Spleen (tissue), 11 donors: Measurements from ENCODE around the gene OPRL1. TPM values are rescaled to one million over a fixed set of nuclear protein-coding genes. Genes with fewer than 3 reads are reported as not detected.
A peak's percentile ranks its signal among the peaks of the same experiment; 100 is the strongest.

ENCODE experiments used
- DNase-seq: peaks from one replicate; pipeline ENCODE4 v3.0.0-alpha.2; 2020
- H3K27ac ChIP-seq, 8 donors: fragments of 200-600 bp; sonication (generic) in 7 of 8; 1 replicate in 4 of 8; 2 replicates in 4 of 8; pipeline versions ENCODE4 v1.5.0 to v1.8.0; 2016 to 2021; ENCODE audit warnings: inconsistent platforms in 4 of 8, mild to moderate bottlenecking in 4 of 8, moderate library complexity in 1 of 8
- H3K27me3 ChIP-seq, 7 donors: fragments of 200-600 bp; sonication (generic) in 6 of 7; replicated peaks in 1 of 7; 1 replicate in 4 of 7; 2 replicates in 3 of 7; pipeline versions ENCODE4 v1.5.0 to v1.8.0; 2016 to 2021; ENCODE audit warnings: inconsistent platforms in 3 of 7, mild to moderate bottlenecking in 1 of 7
- H3K36me3 ChIP-seq, 6 donors: fragments of 200-600 bp; sonication (generic) in 5 of 6; 1 replicate in 4 of 6; 2 replicates in 2 of 6; pipeline versions ENCODE4 v1.5.0 to v1.8.0; 2016 to 2021; ENCODE audit warnings: inconsistent platforms in 2 of 6
- H3K4me1 ChIP-seq, 6 donors: fragments of 200-600 bp; sonication (generic) in 5 of 6; 1 replicate in 3 of 6; 2 replicates in 3 of 6; pipeline versions ENCODE4 v1.5.0 to v1.8.0; 2016 to 2021; ENCODE audit warnings: inconsistent platforms in 3 of 6
- H3K4me3 ChIP-seq, 8 donors: fragments of 200-600 bp; sonication (generic) in 7 of 8; 1 replicate in 4 of 8; 2 replicates in 4 of 8; pipeline versions ENCODE4 v1.5.0 to v1.8.0; 2016 to 2021; ENCODE audit warnings: inconsistent platforms in 4 of 8, mild to moderate bottlenecking in 4 of 8, moderate library complexity in 2 of 8
- H3K9me3 ChIP-seq, 8 donors: fragments of 200-600 bp; sonication (generic) in 7 of 8; 1 replicate in 4 of 8; 2 replicates in 4 of 8; pipeline versions ENCODE4 v1.5.0 to v1.8.0; 2016 to 2021; ENCODE audit warnings: inconsistent platforms in 4 of 8
- POLR2A ChIP-seq, 3 donors: fragments of 450-650 bp; IDR thresholded peaks; one replicate each; pipeline ENCODE4 v1.5.1; 2017; ENCODE audit warnings: antibody characterized with exemption in 3 of 3, mild to moderate bottlenecking in 1 of 3
- POLR2AphosphoS5 ChIP-seq, 3 donors: sonication (generic); formaldehyde crosslinking; IDR thresholded peaks; one replicate each; pipeline ENCODE4 v1.5.1; 2017; ENCODE audit warnings: antibody characterized with exemption in 3 of 3
- WGBS, 5 donors: extraction: QIAGEN DNeasy Blood & Tissue Kit in 3 of 5; methylation state at CpG; one replicate each; pipeline versions ENCODE4 v1.1.5 to v1.1.7; 2013 to 2018; 5-methylcytosine and 5-hydroxymethylcytosine counted together
- intact Hi-C: fragments of 100-400 bp; cut with DNase I; formaldehyde crosslinking; loops from one replicate; pipeline ENCODE4 v1.15.0; 2023; ENCODE audit warnings: low total_unique reads
- polyA plus RNA-seq, 3 donors: library from polyadenylated mRNA; stranded (reverse); fragments of 200-250 nt; gene quantifications; one replicate each; pipeline ENCODE4 v1.2.1, GENCODE V29; 2013
- total RNA-seq, 7 donors: library from RNA; depleted of rRNA in 3 of 7; stranded (reverse); fragments of >200 nt in 3 of 7; fragmentation: NEBNext Ultra II Directional in 4 of 7; extraction: Animal tissue kit (Norgen Biotek cat#: 25700) in 4 of 7; gene quantifications; one replicate each; pipeline versions ENCODE4 v1.1.0 to v1.2.1, GENCODE V29; 2016 to 2021
- TF ChIP-seq, protein P1 (sequence below), 11 experiments: fragments of 200-600 bp in 7 of 11; fragments of 450-650 bp in 4 of 11; sonication (generic) in 4 of 11; IDR thresholded peaks in 8 of 11; conservative IDR thresholded peaks in 3 of 11; 1 replicate in 7 of 11; 2 replicates in 4 of 11; pipeline versions ENCODE4 v1.4.0 to v1.8.0; 2016 to 2021; ENCODE audit warnings: antibody characterized with exemption in 11 of 11, inconsistent platforms in 4 of 11, mild to moderate bottlenecking in 1 of 11
- donor health status: healthy with polysubstance abuse.
- donor health status: DM: no; HTN: no; CAD: no; lungs with moderate emphysema.
- donor health status: DM: no; HTN: no; CAD: no.
- donor health status: Bipolar disorder and iron deficiency.
- donor health status: healthy.
- donor health status: DM: no; HTN: no; CAD: no.
- donor health status: DM: yes; HTN: yes; CAD: no.

Gene OPRL1
- total and polyA plus RNA-seq, 10 donors = 1.9 to 7.9 (median 5.0) TPM

DNA sequence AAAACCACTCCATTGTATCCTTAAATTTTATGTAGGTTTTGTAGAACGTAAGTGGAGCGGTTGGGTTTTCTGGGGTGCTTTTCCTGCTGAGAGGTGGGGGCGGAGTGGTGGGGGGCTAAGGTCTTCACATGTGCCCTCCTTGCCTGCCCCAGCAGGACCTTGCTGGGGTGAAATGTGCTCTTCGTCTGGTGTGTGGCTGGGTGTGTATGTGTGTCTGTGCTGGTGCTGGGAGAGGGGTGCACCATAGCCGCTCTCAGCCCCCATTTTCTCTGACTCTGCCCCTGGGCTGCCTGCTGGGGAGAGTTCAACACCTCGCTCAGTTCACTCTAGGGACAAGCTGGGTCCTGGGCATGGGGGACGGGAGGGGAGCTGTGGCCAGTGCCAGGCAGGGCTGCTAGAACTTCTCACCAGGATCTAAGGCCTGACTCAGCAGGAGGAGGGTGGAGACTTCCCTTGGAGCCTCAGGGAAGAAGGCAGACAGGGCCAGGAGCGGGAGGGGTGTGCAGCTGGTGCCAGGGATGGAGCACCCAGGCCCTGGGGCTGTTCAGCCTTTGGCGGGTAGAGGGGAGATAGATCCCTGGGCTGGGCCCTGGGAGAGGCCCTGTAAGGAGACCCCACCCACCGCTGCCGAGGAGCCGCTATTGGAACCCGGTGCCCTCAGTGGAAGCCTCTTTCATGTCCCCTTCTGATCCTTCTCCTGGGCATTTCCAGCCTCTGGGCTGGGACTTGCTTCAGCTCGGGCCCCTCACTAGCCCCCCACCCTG, 35.2 kb upstream of the OPRL1 start:
- peak overlapping the region in 6 of 8 donors; percentile 26 to 87 (median 72) for H3K27ac ChIP-seq
- no peaks in the 10 kb centered on the region for H3K9me3 ChIP-seq
- TF ChIP-seq POLR2AphosphoS5 (IDR thresholded peaks at IDR 0.05) = peak; percentile 34 to 70 (median 52)
- no peak for TF ChIP-seq POLR2A (IDR thresholded peaks at IDR 0.05)
- peak; percentile 74 for DNase-seq
- 75 to 84% (median 77%) methylated on average over 9 to 14 of the region's 14 CpGs for WGBS, 5 donors
- H3K27me3 ChIP-seq = peaks cover 0 to 73% (median 24%) of the 10 kb centered on the region in 7 donors
- peaks cover 0 to 15% (median 0%) of the 10 kb centered on the region in 6 donors for H3K36me3 ChIP-seq
- peaks cover 13 to 91% (median 50%) of the 10 kb centered on the region in 6 donors for H3K4me1 ChIP-seq
- intact Hi-C loops = no loop called here
- peak overlapping the region in 2 of 8 donors; percentile 6 to 73 for H3K4me3 ChIP-seq

DNA sequence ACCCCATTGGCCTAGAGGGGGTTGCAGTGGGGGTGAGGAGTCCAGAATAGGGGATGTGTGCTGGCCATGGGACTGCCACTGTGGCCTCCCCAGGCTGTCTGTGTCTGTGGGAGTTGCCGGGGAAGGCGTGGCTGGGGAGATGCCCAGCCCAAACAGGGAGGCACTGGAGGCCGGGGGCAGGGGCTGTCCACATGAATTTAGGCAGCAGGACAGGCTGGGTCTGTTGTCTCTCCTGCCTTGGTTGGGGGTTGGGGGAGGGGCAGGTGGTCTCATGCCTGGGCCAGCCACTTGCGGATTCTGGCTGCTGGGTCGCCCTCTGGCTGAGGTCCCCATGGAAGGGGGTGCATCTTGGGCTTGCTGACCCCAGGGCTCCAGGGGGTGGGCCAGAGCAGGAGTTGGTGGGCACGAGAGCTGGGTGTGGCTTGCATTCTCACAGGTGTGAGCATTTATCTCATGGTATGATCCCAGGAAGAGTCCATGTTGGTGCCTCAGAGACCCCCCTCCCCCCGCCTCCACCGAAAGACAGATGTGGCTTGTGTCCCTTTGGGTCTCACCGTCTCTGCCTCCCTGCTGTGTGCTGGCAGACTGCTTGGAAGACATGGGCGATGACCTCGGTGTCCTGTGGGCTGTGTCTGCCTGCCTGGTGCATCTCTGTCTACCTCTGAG, 34.4 kb upstream of the OPRL1 start:
- Histone ChIP-seq H3K27me3 (peaks cover 0 to 73% (median 32%) of the 10 kb centered on the region in 7 donors), H3K27ac (peak overlapping the region in 6 of 8 donors; percentile 26 to 87 (median 72)), H3K9me3 (no peaks in the 10 kb centered on the region), H3K4me1 (peaks cover 15 to 91% (median 52%) of the 10 kb centered on the region in 6 donors), H3K36me3 (peaks cover 0 to 15% (median 0%) of the 10 kb centered on the region in 6 donors), H3K4me3 (peak overlapping the region in 3 of 8 donors; percentile 44 to 73 (median 55))
- TF ChIP-seq POLR2AphosphoS5 (IDR thresholded peaks at IDR 0.05) (peak in 2 of 3 donors; percentile 23 to 65), POLR2A (IDR thresholded peaks at IDR 0.05) (no peak)
- TF ChIP-seq, protein P1, sequence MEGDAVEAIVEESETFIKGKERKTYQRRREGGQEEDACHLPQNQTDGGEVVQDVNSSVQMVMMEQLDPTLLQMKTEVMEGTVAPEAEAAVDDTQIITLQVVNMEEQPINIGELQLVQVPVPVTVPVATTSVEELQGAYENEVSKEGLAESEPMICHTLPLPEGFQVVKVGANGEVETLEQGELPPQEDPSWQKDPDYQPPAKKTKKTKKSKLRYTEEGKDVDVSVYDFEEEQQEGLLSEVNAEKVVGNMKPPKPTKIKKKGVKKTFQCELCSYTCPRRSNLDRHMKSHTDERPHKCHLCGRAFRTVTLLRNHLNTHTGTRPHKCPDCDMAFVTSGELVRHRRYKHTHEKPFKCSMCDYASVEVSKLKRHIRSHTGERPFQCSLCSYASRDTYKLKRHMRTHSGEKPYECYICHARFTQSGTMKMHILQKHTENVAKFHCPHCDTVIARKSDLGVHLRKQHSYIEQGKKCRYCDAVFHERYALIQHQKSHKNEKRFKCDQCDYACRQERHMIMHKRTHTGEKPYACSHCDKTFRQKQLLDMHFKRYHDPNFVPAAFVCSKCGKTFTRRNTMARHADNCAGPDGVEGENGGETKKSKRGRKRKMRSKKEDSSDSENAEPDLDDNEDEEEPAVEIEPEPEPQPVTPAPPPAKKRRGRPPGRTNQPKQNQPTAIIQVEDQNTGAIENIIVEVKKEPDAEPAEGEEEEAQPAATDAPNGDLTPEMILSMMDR (IDR thresholded peaks at IDR 0.05 in 8 of 11, conservative IDR thresholded peaks at IDR 0.05 in 3 of 11) = no peak
- intact Hi-C loops = no loop called here
- no peak for DNase-seq
- 54 to 87% (median 73%) methylated on average over 8 to 11 of the region's 11 CpGs for whole genome bisulfite sequencing, 5 donors

DNA sequence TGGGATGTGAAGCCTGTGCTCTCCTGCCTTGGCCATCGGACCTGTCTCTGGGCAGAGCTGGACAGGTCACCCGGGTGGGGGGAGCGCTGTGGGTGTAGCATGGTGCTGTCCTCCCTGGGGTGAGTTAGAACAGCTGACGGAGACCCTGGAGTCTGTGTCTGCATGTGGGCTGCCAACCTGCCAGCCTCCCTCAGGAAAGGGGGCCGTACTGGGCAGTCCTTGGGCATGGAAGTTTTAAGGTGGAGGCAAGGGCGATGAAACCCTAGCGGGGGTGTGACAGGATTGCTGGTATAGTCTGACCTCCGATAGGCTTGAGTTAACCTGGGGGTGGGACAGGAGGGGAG, 32.9 kb upstream of the OPRL1 start:
- peaks cover 0 to 73% (median 35%) of the 10 kb centered on the region in 7 donors for H3K27me3 ChIP-seq
- H3K36me3 ChIP-seq = peaks cover 0 to 15% (median 0%) of the 10 kb centered on the region in 6 donors
- peaks cover 7 to 91% (median 52%) of the 10 kb centered on the region in 6 donors for H3K4me1 ChIP-seq
- intact Hi-C loops = no loop called here
- H3K9me3 ChIP-seq = no peaks in the 10 kb centered on the region
- TF ChIP-seq, protein P1 (IDR thresholded peaks at IDR 0.05 in 8 of 11, conservative IDR thresholded peaks at IDR 0.05 in 3 of 11) = no peak
- TF ChIP-seq POLR2AphosphoS5 (IDR thresholded peaks at IDR 0.05) = peak in 1 of 3 donors; percentile 14
- WGBS, 5 donors = 67 to 88% (median 80%) methylated on average over 8 of the region's 8 CpGs
- H3K27ac ChIP-seq = peak overlapping the region in 3 of 8 donors; percentile 69 to 87 (median 83)
- peak overlapping the region in 7 of 8 donors; percentile 44 to 73 (median 56) for H3K4me3 ChIP-seq
- no peak for DNase-seq

DNA sequence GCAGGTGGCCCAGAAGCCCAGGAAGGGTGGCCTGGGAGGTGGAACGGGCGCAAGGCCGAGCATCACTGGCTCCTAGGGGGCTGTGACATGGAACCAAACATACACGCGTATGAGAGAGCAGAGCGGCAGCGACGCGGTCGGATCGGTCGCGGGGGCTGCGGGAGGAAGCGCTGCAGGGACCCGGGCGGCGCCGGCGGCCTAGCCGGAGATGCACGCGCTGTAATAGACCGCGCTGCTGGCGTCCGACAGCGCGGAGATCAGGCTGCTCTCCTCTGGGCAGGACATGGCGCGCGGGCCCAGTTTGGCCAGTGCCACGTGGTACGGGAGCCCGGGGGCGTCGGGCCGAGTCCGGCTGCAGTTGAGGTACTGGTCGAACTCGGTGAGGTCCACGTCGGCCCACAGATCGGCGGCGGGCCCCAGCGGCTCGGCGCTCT, 31.9 kb upstream of the OPRL1 start:
- no peak for DNase-seq
- Histone ChIP-seq H3K9me3 (no peaks in the 10 kb centered on the region), H3K4me3 (peak overlapping the region; percentile 2 to 73 (median 56)), H3K36me3 (peaks cover 0 to 15% (median 0%) of the 10 kb centered on the region in 6 donors), H3K4me1 (peaks cover 5 to 95% (median 53%) of the 10 kb centered on the region in 6 donors), H3K27ac (peak overlapping the region in 5 of 8 donors; percentile 57 to 87 (median 83)), H3K27me3 (peaks cover 0 to 78% (median 30%) of the 10 kb centered on the region in 7 donors)
- 15 to 46% (median 40%) methylated on average over 35 to 49 of the region's 49 CpGs for WGBS, 5 donors
- TF ChIP-seq, protein P1 (IDR thresholded peaks at IDR 0.05 in 8 of 11, conservative IDR thresholded peaks at IDR 0.05 in 3 of 11) = no peak
- peak in 2 of 3 donors; percentile 25 to 27 for TF ChIP-seq POLR2AphosphoS5 (IDR thresholded peaks at IDR 0.05)
- intact Hi-C loops = no loop called here
